DMS79 treated with DMSO at 0.1 percent for 48 hours (cell line): ENCODE data around the gene ZNF738.

Experiments used
- DNase-seq: peaks from one replicate; lab custom pipeline; 2025; lab: John Stamatoyannopoulos, UW

ZNF738 gene

DNA sequence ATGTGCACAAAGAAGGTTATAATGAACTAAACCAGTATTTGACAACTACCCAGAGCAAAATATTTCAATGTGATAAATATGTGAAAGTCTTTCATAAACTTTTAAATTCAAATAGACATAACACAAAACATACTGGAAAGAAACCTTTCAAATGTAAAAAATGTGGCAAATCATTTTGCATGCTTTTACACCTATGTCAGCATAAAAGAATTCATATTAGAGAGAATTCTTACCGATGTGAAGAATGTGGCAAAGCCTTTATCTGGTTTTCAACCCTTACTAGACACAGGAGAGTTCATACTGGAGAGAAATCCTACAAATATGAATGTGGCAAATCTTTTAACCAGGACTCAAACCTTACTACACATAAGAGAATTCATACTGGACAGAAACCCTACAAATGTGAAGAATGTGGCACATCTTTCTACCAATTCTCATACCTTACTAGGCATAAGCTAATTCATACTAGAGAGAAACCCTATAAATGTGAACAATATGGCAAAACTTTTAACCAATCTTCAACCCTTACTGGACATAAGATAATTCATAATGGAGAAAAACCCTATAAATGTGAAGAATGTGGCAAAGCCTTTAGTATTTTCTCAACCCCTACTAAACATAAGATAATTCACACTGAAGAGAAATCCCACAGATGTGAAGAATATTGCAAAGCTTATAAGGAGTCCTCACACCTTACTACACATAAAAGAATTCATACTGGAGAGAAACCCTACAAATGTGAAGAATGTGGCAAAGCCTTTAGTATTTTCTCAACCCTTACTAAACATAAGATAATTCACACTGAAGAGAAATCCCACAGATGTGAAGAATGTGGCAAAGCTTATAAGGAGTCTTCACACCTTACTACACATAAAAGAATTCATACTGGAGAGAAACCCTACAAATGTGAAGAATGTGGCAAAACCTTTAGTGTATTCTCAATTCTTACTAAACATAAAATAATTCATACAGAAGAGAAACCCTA, 64.5 kb downstream of the ZNF738 start:
- no peak for DNase-seq
